NCI-H1105 treated with DMSO at 0.1 percent for 48 hours (cell line): Measurements from ENCODE around the gene ACP5.
"Not testable (repeated sequence)": the region's sequence is repeated elsewhere in the genome, so short reads cannot be mapped to it uniquely, and the experiment has no call there.

Source experiments
- DNase-seq: peaks from one replicate; lab custom pipeline; 2025; lab: John Stamatoyannopoulos, UW

The ACP5 gene

GRCh38 chr19:11577451-11578257 is at the start of gene ACP5:
Gene ACP5 (minus strand): TSS chr19:11577645. CDS start chr19:11577317, 328 bp downstream.
- no peak for DNase-seq

GRCh38 chr19:11626252-11626651 is 48.8 kb upstream of the ACP5 start:
- no peak for DNase-seq

GRCh38 chr19:11624069-11624463 is 46.6 kb upstream of the ACP5 start:
- DNase-seq, result no peak

- not testable (repeated sequence) for DNase-seq
Measured at GRCh38 chr19:11622401-11622800, 45.0 kb upstream of the ACP5 start.

GRCh38 chr19:11620553-11620952 is 43.1 kb upstream of the ACP5 start:
- no peak for DNase-seq

- no peak for DNase-seq
Measured at GRCh38 chr19:11617180-11618062, 40.0 kb upstream of the ACP5 start.

- DNase-seq, result no peak
Measured at GRCh38 chr19:11612816-11613511, 35.5 kb upstream of the ACP5 start.

GRCh38 chr19:11611730-11612129 is 34.3 kb upstream of the ACP5 start:
- DNase-seq, result no peak

- no peak for DNase-seq
Measured at GRCh38 chr19:11606484-11606883, 29.0 kb upstream of the ACP5 start.

GRCh38 chr19:11599704-11600103 is 22.3 kb upstream of the ACP5 start:
- not testable (repeated sequence) for DNase-seq

- DNase-seq, result no peak
Measured at GRCh38 chr19:11598746-11599145, 21.3 kb upstream of the ACP5 start.

GRCh38 chr19:11598103-11598483 is 20.6 kb upstream of the ACP5 start:
- no peak for DNase-seq

- DNase-seq, result peak; percentile 97
Measured at GRCh38 chr19:11597202-11598102, 20.0 kb upstream of the ACP5 start, which contains the start of gene ZNF627. Gene ZNF627 (plus strand): TSS chr19:11597483. CDS start chr19:11597628, 145 bp downstream.

- DNase-seq, result no peak
Measured at GRCh38 chr19:11596156-11596555, 18.7 kb upstream of the ACP5 start.

GRCh38 chr19:11594084-11594483 is 16.6 kb upstream of the ACP5 start:
- DNase-seq, result no peak

GRCh38 chr19:11587975-11588631 is 10.7 kb upstream of the ACP5 start:
- no peak for DNase-seq

GRCh38 chr19:11587302-11587974 is 10.0 kb upstream of the ACP5 start:
- DNase-seq, result peak; percentile 77

- DNase-seq, result no peak
Measured at GRCh38 chr19:11586331-11586730, 8.9 kb upstream of the ACP5 start.

GRCh38 chr19:11581740-11582139 is 4.3 kb upstream of the ACP5 start:
- no peak for DNase-seq

- DNase-seq, result no peak
Measured at GRCh38 chr19:11580116-11580515, 2.7 kb upstream of the ACP5 start.
